H1 (cell line): ENCODE results near the gene CCDC106. TPM values are rescaled to one million over a fixed set of nuclear protein-coding genes. Genes with fewer than 3 reads are reported as not detected.

Experiments used
- CTCF ChIA-PET: fragments of 300-600 bp; sonication (Branson Sonifier 250); formaldehyde crosslinking; loops from one replicate; lab custom pipeline; 2021; ENCODE audit not compliant: partially characterized antibody; lab: Charles Lee
- POLR2A ChIA-PET: fragments of 300-600 bp; sonication (Branson Sonifier 250); formaldehyde crosslinking; loops from one replicate; lab custom pipeline; 2021; ENCODE audit warnings: inconsistent platforms; ENCODE audit not compliant: partially characterized antibody; lab: Charles Lee
- DNase-seq, 2 experiments: peaks; one replicate each; pipeline versions ENCODE4 v3.0.0 to v3.0.0-alpha.2; 2010 to 2022; ENCODE audit warnings: low spot score in 2 of 2, low read depth in 1 of 2, mixed read lengths in 1 of 2
- FAIRE-seq: peaks from 2 replicates; lab custom pipeline; 2011; peaks lifted over from hg19 to GRCh38; lab: Jason Lieb, UNC
- H2AFZ ChIP-seq: 2 replicates; pipeline ENCODE4 v1.8.1; 2012; ENCODE audit warnings: low read length, inconsistent platforms
- H2AK5ac ChIP-seq: 2 replicates; pipeline ENCODE4 v1.6.1; 2013; ENCODE audit warnings: low read depth, low read length
- H2BK120ac ChIP-seq: replicated peaks from 2 replicates; pipeline ENCODE3; 2013; ENCODE audit warnings: low read depth, low read length, inconsistent platforms
- H2BK12ac ChIP-seq: 2 replicates; pipeline ENCODE4 v1.6.1; 2013; ENCODE audit warnings: low read depth, low read length
- H2BK15ac ChIP-seq: 2 replicates; pipeline ENCODE4 v1.6.1; 2013; ENCODE audit warnings: low read length
- H2BK20ac ChIP-seq: 2 replicates; pipeline ENCODE4 v1.6.1; 2013; ENCODE audit warnings: low read length
- H2BK5ac ChIP-seq: 2 replicates; pipeline ENCODE4 v1.6.1; 2013; ENCODE audit warnings: low read depth, low read length
- H3K14ac ChIP-seq: 2 replicates; pipeline ENCODE4 v1.6.1; 2013; ENCODE audit warnings: inconsistent platforms; ENCODE audit not compliant: insufficient read length
- H3K18ac ChIP-seq: 2 replicates; pipeline ENCODE4 v1.6.1; 2013; ENCODE audit warnings: low read length; ENCODE audit errors: extremely low read depth
- H3K23ac ChIP-seq: 2 replicates; pipeline ENCODE4 v1.6.1; 2013; ENCODE audit warnings: inconsistent platforms; ENCODE audit not compliant: insufficient read length
- H3K23me2 ChIP-seq: 2 replicates; pipeline ENCODE4 v1.6.1; 2013; ENCODE audit warnings: low read depth, low read length
- H3K27ac ChIP-seq: 2 replicates; pipeline ENCODE4 v1.6.1; 2011; ENCODE audit warnings: low read depth, low read length, inconsistent platforms
- H3K27me3 ChIP-seq, 4 experiments: replicated peaks in 1 of 4; 1 replicate in 1 of 4; 2 replicates in 3 of 4; pipeline versions ENCODE4 v1.6.1 to v1.8.1; 2011 to 2013; ENCODE audit warnings: low read length in 3 of 4, mild to moderate bottlenecking in 3 of 4, inconsistent platforms in 2 of 4, mixed read lengths in 2 of 4, moderate library complexity in 1 of 4; ENCODE audit not compliant: control insufficient read depth in 3 of 4, insufficient read depth in 3 of 4; ENCODE audit errors: extremely low read depth in 1 of 4
- H3K36me3 ChIP-seq, 4 experiments: 2 replicates each; pipeline versions ENCODE4 v1.6.1 to v1.8.1; 2011 to 2013; ENCODE audit warnings: mild to moderate bottlenecking in 4 of 4, low read length in 3 of 4, moderate library complexity in 2 of 4, control low read depth in 1 of 4, inconsistent platforms in 1 of 4; ENCODE audit not compliant: insufficient read depth in 4 of 4, control insufficient read depth in 2 of 4
- H3K4ac ChIP-seq: replicated peaks from 2 replicates; pipeline ENCODE3; 2013; ENCODE audit warnings: low read length, low read depth, mixed read lengths, inconsistent platforms; ENCODE audit not compliant: insufficient read length
- H3K4me1 ChIP-seq, 4 experiments: replicated peaks in 1 of 4; 1 replicate in 1 of 4; 2 replicates in 3 of 4; pipeline versions ENCODE4 v1.6.1 to v1.8.1; 2011 to 2013; ENCODE audit warnings: low read length in 3 of 4, inconsistent platforms in 2 of 4, mixed read lengths in 1 of 4; ENCODE audit not compliant: insufficient read depth in 4 of 4, control insufficient read depth in 3 of 4
- H3K4me2 ChIP-seq, 2 experiments: 2 replicates each; pipeline versions ENCODE4 v1.6.1 to v1.8.1; 2011 to 2013; ENCODE audit warnings: low read depth in 2 of 2, low read length in 2 of 2, control low read depth in 1 of 2, inconsistent platforms in 1 of 2, mild to moderate bottlenecking in 1 of 2; ENCODE audit not compliant: insufficient read depth in 1 of 2
- H3K4me3 ChIP-seq, 4 experiments: fragments of 200-600, 300-600 bp in 1 of 4; sonication (generic), shearing (Covaris generic), sonication (Bioruptor Twin) in 1 of 4; 2 replicates each; pipeline versions ENCODE4 v1.5.1 to v1.8.1; 2011 to 2016; ENCODE audit warnings: low read length in 4 of 4, low read depth in 3 of 4, control low read depth in 2 of 4, inconsistent platforms in 2 of 4, mild to moderate bottlenecking in 2 of 4, mixed read lengths in 1 of 4, moderate library complexity in 1 of 4; ENCODE audit not compliant: insufficient read depth in 2 of 4; ENCODE audit errors: extremely low read depth in 1 of 4
- H3K56ac ChIP-seq: replicated peaks from 2 replicates; pipeline ENCODE3; 2013; ENCODE audit warnings: low read depth, mild to moderate bottlenecking, mixed read lengths, low read length, inconsistent platforms; ENCODE audit not compliant: insufficient read length
- H3K79me1 ChIP-seq: 2 replicates; pipeline ENCODE4 v1.6.1; 2013; ENCODE audit warnings: low read depth, low read length, control low read depth
- H3K79me2 ChIP-seq, 2 experiments: 2 replicates each; pipeline versions ENCODE4 v1.6.1 to v1.8.1; 2012 to 2013; ENCODE audit warnings: low read length in 2 of 2, mild to moderate bottlenecking in 2 of 2, inconsistent platforms in 1 of 2; ENCODE audit not compliant: insufficient read depth in 2 of 2, control insufficient read depth in 1 of 2
- H3K9ac ChIP-seq, 4 experiments: replicated peaks in 1 of 4; 1 replicate in 1 of 4; 2 replicates in 3 of 4; pipeline versions ENCODE4 v1.6.1 to v1.8.1; 2011 to 2013; ENCODE audit warnings: low read depth in 3 of 4, low read length in 3 of 4, control low read depth in 2 of 4, mild to moderate bottlenecking in 2 of 4, moderate library complexity in 2 of 4, inconsistent platforms in 1 of 4; ENCODE audit errors: extremely low read depth in 1 of 4
- H3K9me3 ChIP-seq, 2 experiments: 2 replicates each; pipeline versions ENCODE4 v1.6.1 to v1.8.1; 2012 to 2013; ENCODE audit warnings: mild to moderate bottlenecking in 2 of 2, moderate library complexity in 2 of 2, control low read depth in 1 of 2, inconsistent platforms in 1 of 2, low read depth in 1 of 2, low read length in 1 of 2, mixed read lengths in 1 of 2; ENCODE audit not compliant: insufficient read depth in 2 of 2
- H4K20me1 ChIP-seq, 2 experiments: replicated peaks in 1 of 2; 2 replicates each; pipeline versions ENCODE3 to v1.8.1; 2011 to 2013; ENCODE audit warnings: inconsistent platforms in 2 of 2, low read length in 2 of 2, mild to moderate bottlenecking in 1 of 2; ENCODE audit not compliant: insufficient read depth in 2 of 2, control insufficient read depth in 1 of 2
- H4K5ac ChIP-seq: 2 replicates; pipeline ENCODE4 v1.6.1; 2013; ENCODE audit warnings: low read length, low read depth, mixed read lengths, inconsistent platforms; ENCODE audit not compliant: insufficient read length
- H4K8ac ChIP-seq: 2 replicates; pipeline ENCODE4 v1.8.0; 2013; ENCODE audit warnings: mild to moderate bottlenecking, moderate library complexity, low read length, inconsistent platforms; ENCODE audit not compliant: insufficient read depth; ENCODE audit errors: extremely low read depth
- H4K91ac ChIP-seq: replicated peaks from 2 replicates; pipeline ENCODE3; 2013; ENCODE audit warnings: low read length, mixed read lengths, inconsistent platforms; ENCODE audit not compliant: insufficient read length
- CHD1 ChIP-seq: IDR thresholded peaks from 2 replicates; pipeline ENCODE4 v1.6.1; 2012; ENCODE audit warnings: low read depth, low read length, improper control_type of control experiment
- EZH2 ChIP-seq: fragments of 200-600 bp; sonication (generic); IDR thresholded peaks from 2 replicates; pipeline ENCODE4 v1.7.1; 2012; ENCODE audit warnings: low read depth, mild to moderate bottlenecking, moderate library complexity, low read length, inconsistent platforms; ENCODE audit not compliant: severe bottlenecking
- GTF2F1 ChIP-seq: IDR thresholded peaks from 2 replicates; pipeline ENCODE4 v1.6.1; 2012; ENCODE audit warnings: low read depth, low read length, improper control_type of control experiment, borderline replicate concordance
- KDM4A ChIP-seq: IDR thresholded peaks from one replicate; pipeline ENCODE4 v1.7.1; 2012; ENCODE audit warnings: low read depth, mild to moderate bottlenecking, moderate library complexity, low read length, inconsistent platforms; ENCODE audit not compliant: severe bottlenecking
- NRF1 ChIP-seq: IDR thresholded peaks from 2 replicates; pipeline ENCODE4 v1.6.1; 2011; ENCODE audit warnings: mild to moderate bottlenecking, low read depth, low read length, improper control_type of control experiment
- RXRA ChIP-seq: IDR thresholded peaks from 2 replicates; pipeline ENCODE4 v1.6.1; 2011; ENCODE audit warnings: low read depth, mild to moderate bottlenecking, low read length, moderate library complexity; ENCODE audit not compliant: insufficient read depth
- SUZ12 ChIP-seq: fragments of 200-600 bp; sonication (generic); IDR thresholded peaks from 2 replicates; pipeline ENCODE4 v1.6.1; 2012; ENCODE audit warnings: mild to moderate bottlenecking, inconsistent platforms, low read length, moderate library complexity, mixed read lengths
- WGBS, 2 experiments: shearing (Covaris generic) in 1 of 2; methylation state at CpG; one replicate each; pipeline versions ENCODE4 v1.1.6 to v1.1.7; 2013 to 2015; ENCODE audit warnings: low lambda C conversion rate in 2 of 2, mixed read lengths in 2 of 2, inconsistent platforms in 1 of 2, low coverage in 1 of 2, missing lambda C conversion rate in 1 of 2; ENCODE audit not compliant: insufficient replicate concordance in 2 of 2, insufficient coverage in 1 of 2, insufficient read length in 1 of 2; ENCODE audit errors: extremely low coverage in 1 of 2, missing lambda C conversion rate in 1 of 2; 5-methylcytosine and 5-hydroxymethylcytosine counted together
- polyA plus RNA-seq, 7 experiments: library from polyadenylated mRNA; depleted of rRNA in 3 of 7; stranded (reverse) in 5 of 7; unstranded in 2 of 7; fragments of >200 nt in 5 of 7; fragments of 200-250 nt in 2 of 7; gene quantifications; 1 replicate in 5 of 7; 2 replicates in 1 of 7; 4 replicates in 1 of 7; pipeline versions ENCODE4 v1.2.1 to v1.2.3, GENCODE V29; 2011 to 2013; ENCODE audit warnings: missing spikeins in 2 of 7, mixed read lengths in 2 of 7
- total RNA-seq: library from RNA; stranded (reverse); fragmentation: NEBNext Ultra II Directional; extraction: Animal tissue kit (Norgen Biotek cat#: 25700); gene quantifications from 2 replicates; pipeline ENCODE4 v1.2.1, GENCODE V29; 2021
- TF ChIP-seq, protein P1 (sequence below): IDR thresholded peaks from 2 replicates; pipeline ENCODE4 v1.6.1; 2012; ENCODE audit warnings: low read length, inconsistent platforms

Gene CCDC106
- total and polyA plus RNA-seq, 2 of the 8 experiments (the other 6 are each of a cell fraction or from before 2014, with no cell fraction given), result 12.0 to 20.1 TPM

DNA sequence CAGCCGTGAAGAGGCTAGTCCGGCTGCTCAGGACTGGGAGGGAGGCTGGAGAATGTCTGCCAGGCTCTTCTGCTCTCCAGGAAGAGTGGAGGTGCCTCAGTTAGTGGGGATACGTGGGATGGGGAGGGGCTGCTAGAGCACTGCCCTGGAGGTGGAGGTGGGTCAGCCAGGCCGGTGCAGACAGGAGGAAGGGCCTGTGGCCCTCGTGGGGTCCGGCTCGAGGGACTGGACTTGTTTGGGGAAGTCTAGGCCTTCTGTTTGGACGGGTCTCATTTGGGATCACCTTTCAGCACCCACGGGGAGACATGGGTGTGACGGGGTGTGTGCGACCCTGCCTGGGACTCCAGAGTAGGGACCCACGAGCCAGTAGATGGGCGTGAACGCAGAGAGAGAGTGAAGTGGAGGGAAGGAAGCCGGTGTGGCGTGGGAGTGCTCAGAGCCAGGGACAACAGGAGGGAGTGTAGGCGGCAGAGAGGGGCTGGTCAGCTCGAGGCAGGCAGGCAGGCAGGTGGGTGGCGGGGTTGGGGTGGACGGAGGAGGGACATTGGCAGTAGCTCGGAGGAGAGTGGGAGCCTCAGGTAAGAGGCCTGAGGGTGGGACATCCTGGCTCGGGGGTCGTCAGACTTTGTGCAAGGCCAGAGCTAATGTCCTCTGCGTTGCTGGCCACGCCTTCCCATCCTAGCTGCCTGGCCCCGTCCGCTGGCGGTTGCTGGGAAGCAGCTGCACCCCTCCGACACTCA, 38.5 kb downstream of the CCDC106 start:
- CTCF ChIA-PET, result interaction anchor here (2.2 to 2.7 kb wide), 2 partner anchors 15 to 17 kb away, joined by 6 to 9 read pairs; no protein-coding TSS in a partner anchor
- DNase-seq, result no peak
- Histone ChIP-seq H3K27ac (no peak overlapping the region), H3K4me3 (no peak overlapping the region), H2BK15ac (no peak overlapping the region), H4K20me1 (peaks cover 4 to 39% of the 10 kb centered on the region in 2 experiments), H3K9ac (no peak overlapping the region), H3K79me1 (peaks cover 5% of the 10 kb centered on the region), H3K23ac (no peak overlapping the region), H2AFZ (no peak overlapping the region), H3K18ac (no peak overlapping the region), H3K4ac (no peak overlapping the region), H2BK12ac (no peak overlapping the region), H3K4me1 (no peaks in the 10 kb centered on the region), H3K4me2 (no peak overlapping the region), H3K36me3 (peaks cover 2 to 37% (median 13%) of the 10 kb centered on the region in 4 experiments; a peak in 6 of 8 replicates), H2BK120ac (no peak overlapping the region), H3K56ac (no peak overlapping the region), H3K27me3 (no peaks in the 10 kb centered on the region; a peak in 1 of 7 replicates), H3K23me2 (no peaks in the 10 kb centered on the region), H3K9me3 (no peaks in the 10 kb centered on the region), H3K14ac (no peak overlapping the region), H4K5ac (no peak overlapping the region), H3K79me2 (peaks cover 0 to 27% of the 10 kb centered on the region in 2 experiments; a peak in 1 of 4 replicates), H4K91ac (no peak overlapping the region), H2BK5ac (no peak overlapping the region), H2AK5ac (no peak overlapping the region), H4K8ac (no peak overlapping the region; the same call in 1 of the 2 replicates), H2BK20ac (no peak overlapping the region)
- TF ChIP-seq RXRA (no peak), KDM4A (no peak), CHD1 (no peak), EZH2 (no peak), NRF1 (no peak), SUZ12 (no peak), GTF2F1 (no peak)
- TF ChIP-seq, protein P1, sequence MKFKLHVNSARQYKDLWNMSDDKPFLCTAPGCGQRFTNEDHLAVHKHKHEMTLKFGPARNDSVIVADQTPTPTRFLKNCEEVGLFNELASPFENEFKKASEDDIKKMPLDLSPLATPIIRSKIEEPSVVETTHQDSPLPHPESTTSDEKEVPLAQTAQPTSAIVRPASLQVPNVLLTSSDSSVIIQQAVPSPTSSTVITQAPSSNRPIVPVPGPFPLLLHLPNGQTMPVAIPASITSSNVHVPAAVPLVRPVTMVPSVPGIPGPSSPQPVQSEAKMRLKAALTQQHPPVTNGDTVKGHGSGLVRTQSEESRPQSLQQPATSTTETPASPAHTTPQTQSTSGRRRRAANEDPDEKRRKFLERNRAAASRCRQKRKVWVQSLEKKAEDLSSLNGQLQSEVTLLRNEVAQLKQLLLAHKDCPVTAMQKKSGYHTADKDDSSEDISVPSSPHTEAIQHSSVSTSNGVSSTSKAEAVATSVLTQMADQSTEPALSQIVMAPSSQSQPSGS, result no peak
- POLR2A ChIA-PET, result interaction anchor here (1.1 kb wide), 1 partner anchor 32 kb away, joined by 3 read pairs; the partner anchor contains the start of gene U2AF2
- 91% methylated on average over 29 of the region's 29 CpGs; no CpG with 5 or more reads in 1 of the 2 experiments for WGBS, 2 experiments
- no peak for FAIRE-seq
